Motor neuron (in vitro differentiated cells): ENCODE measurements around the gene ATP5F1A. TPM values are rescaled to one million over a fixed set of nuclear protein-coding genes. Genes with fewer than 3 reads are reported as not detected.
"Not testable (repeated sequence)": the region's sequence is repeated elsewhere in the genome, so short reads cannot be mapped to it uniquely, and the experiment has no call there.

Source experiments
- ATAC-seq, 8 experiments: fragments of 200-7000 bp; cut with Tn5 transposase; replicated peaks in 6 of 8; 2 replicates each; pipeline ENCODE4 v1.8.0; 2021; ENCODE audit warnings: mild to moderate bottlenecking in 8 of 8, moderate library complexity in 8 of 8
- H3K27ac ChIP-seq, 2 donors: fragments of 250-450 bp; sonication (Bioruptor Pico); 2 replicates each; pipeline ENCODE4 v1.9.0; 2021; ENCODE audit warnings: antibody characterized with exemption in 2 of 2, mild to moderate bottlenecking in 2 of 2, moderate library complexity in 1 of 2
- H3K4me1 ChIP-seq, 2 donors: fragments of 250-450 bp; sonication (Bioruptor Pico); replicated peaks in 1 of 2; 2 replicates each; pipeline ENCODE4 v1.6.1; 2021; ENCODE audit warnings: antibody characterized with exemption in 2 of 2, mild to moderate bottlenecking in 2 of 2, moderate library complexity in 1 of 2
- H3K4me3 ChIP-seq, 5 donors: fragments of 250-450 bp; sonication (Bioruptor Pico); 2 replicates each; pipeline ENCODE4 v1.9.0; 2021; ENCODE audit warnings: antibody characterized with exemption in 5 of 5, mild to moderate bottlenecking in 5 of 5, moderate library complexity in 4 of 5
- WGBS, 10 experiments: fragments of 450-650 bp; shearing (Covaris generic); methylation state at CpG; one replicate each; pipeline ENCODE4 v1.0.0; 2022; 5-methylcytosine and 5-hydroxymethylcytosine counted together
- in situ Hi-C, 9 experiments: fragments of 400-800 bp; cut with MboI; loops; one replicate each; pipeline ENCODE4 v1.15.0; 2021; ENCODE audit warnings: low sequenced_read_pairs in 9 of 9, low pct_unique_long_range_greater_than_20kb in 2 of 9; ENCODE audit not compliant: unreplicated experiment in 9 of 9
- total RNA-seq, 8 experiments: library from RNA; unstranded; fragments of 300-600 nt; gene quantifications; 2 replicates each; pipeline versions ENCODE4 v1.2.3 to v1.2.4, GENCODE V29; 2022

The ATP5F1A gene
- 100 to 1,000 TPM; 396 to 592 (median 541) TPM for total RNA-seq

DNA sequence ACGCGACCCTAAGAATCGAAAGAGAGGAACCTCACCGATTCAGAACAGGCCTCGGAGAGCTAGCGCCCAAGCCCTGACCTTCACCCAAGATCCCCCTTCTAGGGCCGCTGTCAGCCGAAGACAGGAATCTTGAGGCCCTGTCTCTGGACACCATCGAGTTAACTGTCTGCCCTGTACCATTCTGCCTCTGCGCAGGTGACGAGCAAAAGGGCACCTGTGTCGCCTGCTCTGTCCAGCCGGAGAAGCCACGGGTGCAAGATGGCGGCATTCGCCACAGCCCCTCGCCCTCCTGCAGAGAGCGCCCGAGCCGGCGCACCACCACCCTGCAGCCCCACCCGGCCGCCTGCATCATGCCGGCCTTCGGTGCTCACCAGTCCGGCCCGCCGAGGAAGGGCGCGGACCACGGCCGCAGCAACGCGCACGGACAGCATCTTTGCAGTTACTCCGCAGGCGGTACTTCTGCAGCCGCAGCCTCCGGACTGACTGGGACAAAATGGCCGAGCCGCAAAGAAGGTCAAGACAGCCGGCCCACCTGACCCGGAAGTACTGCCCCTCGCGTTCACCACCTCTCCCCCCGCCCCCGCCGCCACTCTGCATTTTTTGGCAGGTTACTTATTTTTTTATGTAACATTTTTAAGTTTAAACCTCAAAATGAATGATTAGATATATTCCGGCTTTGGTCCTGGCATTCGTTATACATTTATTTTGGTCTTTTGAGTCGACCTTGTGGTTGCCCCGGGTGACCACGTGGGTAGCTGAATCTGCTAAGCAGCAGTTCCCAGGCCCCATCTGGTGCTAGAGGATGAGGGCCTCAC, at the start of gene ATP5F1A:
ATP5F1A (minus strand) TSS at position 496 of the 815 bp plus-strand sequence; CDS start at position 431, 65 bp downstream.
- WGBS, 10 experiments = 0 to 3% (median 1%) methylated on average over 4 to 24 of the region's 53 CpGs; no CpG with 5 or more reads in 5 of the 10 experiments
- peaks cover 12% of the 10 kb centered on the region in 2 donors for H3K4me1 ChIP-seq
- H3K4me3 ChIP-seq = peak within 1 kb of the TSS; percentile 92 to 100 (median 97)
- in situ Hi-C loops = no loop called here
- H3K27ac ChIP-seq = peak within 1 kb of the TSS; percentile 96 to 99
- ATAC-seq = peak; percentile 86 to 96 (median 92)

DNA sequence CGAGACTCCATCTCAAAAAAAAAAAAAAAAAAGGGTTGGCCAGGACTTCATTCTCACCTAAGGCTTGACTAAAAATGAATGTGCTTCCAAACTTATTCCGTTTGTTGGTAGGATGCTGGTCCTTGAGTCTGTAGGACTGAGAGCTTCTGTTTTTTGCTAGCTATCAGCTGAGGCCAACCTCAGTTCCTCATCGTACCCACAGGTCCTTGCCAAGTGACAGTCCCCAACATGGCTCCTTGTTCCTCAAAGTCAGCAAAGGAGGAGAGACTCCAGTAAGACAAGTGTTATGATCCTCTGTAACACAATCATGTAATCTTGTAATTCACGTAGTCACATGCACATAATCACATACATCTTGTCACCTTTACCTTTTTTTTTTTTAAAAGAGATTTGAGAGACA, 43.1 kb upstream of the ATP5F1A start:
- Histone ChIP-seq H3K4me1 (no peaks in the 10 kb centered on the region), H3K4me3 (no peak overlapping the region), H3K27ac (no peak overlapping the region)
- in situ Hi-C loops = loop anchor here in 2 of 9 experiments (10.0 to 25.0 kb wide), 2 partner anchors 514 to 521 kb away; partner anchors contain the start of gene LOXHD1 (in 2 of the 2)
- WGBS, 10 experiments = 70 to 100% (median 97%) methylated on average over 1 to 3 of the region's 4 CpGs; no CpG with 5 or more reads in 2 of the 10 experiments
- ATAC-seq = no peak

- H3K4me1 ChIP-seq = no peaks in the 10 kb centered on the region
- in situ Hi-C loops = loop anchor here in 2 of 9 experiments (10.0 to 25.0 kb wide), 2 partner anchors 515 to 522 kb away; partner anchors contain the start of gene LOXHD1 (in 2 of the 2)
- no peak overlapping the region for H3K4me3 ChIP-seq
- WGBS, 10 experiments = 83 to 100% (median 91%) methylated on average over 2 to 4 of the region's 4 CpGs
- no peak overlapping the region for H3K27ac ChIP-seq
- ATAC-seq = no peak
These were observed 42.1 kb upstream of the ATP5F1A start for GRCh38 chr18:46140173-46140572.

DNA sequence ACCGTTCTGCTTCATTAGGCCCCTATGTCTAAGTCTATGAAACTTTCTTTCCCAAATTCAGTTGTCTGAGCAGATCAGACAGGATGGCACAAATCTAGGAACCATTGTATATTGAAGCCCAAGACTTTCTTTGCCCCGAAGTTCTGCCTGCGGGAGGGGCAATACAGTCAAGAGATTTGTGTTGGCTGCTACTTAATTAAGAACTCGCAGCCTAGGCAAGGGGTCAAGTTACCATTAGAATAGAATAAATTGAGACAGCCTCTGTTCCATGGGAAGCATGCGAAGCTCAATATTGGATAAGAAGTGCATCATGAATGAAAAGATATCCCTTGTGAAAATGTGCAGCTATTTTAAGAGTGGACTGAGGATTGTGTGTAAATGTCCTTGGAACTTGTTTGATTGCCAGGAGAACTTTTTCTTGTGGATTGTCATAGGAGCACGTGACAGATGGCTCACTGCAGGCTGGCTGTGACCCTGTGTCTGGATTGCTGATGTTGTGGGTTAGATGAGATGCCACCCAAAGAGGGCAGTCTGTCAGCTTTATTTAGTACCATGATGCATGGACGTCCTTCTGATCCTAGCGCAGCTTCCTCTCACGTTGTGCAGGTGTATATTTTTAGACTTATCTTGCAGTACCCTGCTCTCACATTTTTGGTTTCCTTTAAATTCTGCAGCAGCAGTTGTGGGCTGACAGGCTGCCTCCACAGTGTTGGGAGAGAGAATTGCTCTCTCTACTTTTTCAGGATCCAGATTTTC, 37.0 kb upstream of the ATP5F1A start:
- in situ Hi-C loops = loop anchor here in 1 of 9 experiments (25.0 kb wide), 1 partner anchor 527 kb away; the partner anchor contains the start of gene LOXHD1
- Histone ChIP-seq H3K27ac (no peak overlapping the region), H3K4me3 (no peak overlapping the region), H3K4me1 (no peaks in the 10 kb centered on the region)
- peak in 2 of 8 experiments; percentile 54 to 56 for ATAC-seq
- 36 to 83% (median 57%) methylated on average over 1 to 8 of the region's 9 CpGs; no CpG with 5 or more reads in 1 of the 10 experiments for WGBS, 10 experiments

DNA sequence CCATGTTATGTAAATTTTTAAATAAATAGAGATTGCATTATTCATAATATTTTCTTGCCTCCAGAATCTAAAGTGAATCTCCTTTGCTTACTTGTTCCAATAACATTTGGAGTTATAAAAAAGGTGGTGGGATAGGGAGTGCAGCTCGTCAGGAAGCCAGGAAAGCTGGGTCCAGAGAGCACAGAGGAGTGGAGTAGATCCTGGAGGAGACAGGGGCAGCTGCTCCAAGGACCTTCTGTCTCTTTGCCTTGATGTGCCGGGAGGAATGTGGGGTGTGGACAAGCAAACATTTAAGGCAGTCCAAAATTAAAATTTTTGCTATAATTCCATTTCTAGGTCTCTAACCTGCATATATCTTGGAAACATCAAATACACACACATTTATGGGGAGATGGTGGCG, 35.4 kb upstream of the ATP5F1A start:
- in situ Hi-C loops = loop anchor here in 1 of 9 experiments (25.0 kb wide), 1 partner anchor 529 kb away; the partner anchor contains the start of gene LOXHD1
- H3K4me3 ChIP-seq = no peak overlapping the region
- no peak overlapping the region for H3K27ac ChIP-seq
- 34 to 100% (median 91%) methylated on average over 1 to 3 of the region's 3 CpGs; no CpG with 5 or more reads in 4 of the 10 experiments for WGBS, 10 experiments
- H3K4me1 ChIP-seq = no peaks in the 10 kb centered on the region
- peak in 1 of 8 experiments; percentile 48 for ATAC-seq

DNA sequence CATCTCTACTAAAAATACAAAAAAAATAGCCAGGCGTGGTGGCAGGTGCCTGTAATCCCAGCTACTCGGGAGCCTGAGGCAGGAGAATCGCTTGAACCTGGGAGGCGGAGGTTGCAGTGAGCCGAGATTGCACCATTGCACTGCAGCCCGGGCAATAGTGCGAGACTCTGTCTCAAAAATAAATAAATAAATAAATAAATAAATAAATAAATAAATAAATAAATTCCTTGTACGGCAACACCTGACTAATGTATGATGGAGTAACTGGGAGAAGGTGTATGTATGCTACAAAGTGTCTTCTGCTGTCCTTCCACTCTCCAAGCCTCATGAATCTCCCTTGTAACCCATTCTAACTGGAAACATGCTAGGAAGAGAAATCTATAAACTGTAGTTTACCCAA, 32.5 kb upstream of the ATP5F1A start:
- in situ Hi-C loops = loop anchor here in 1 of 9 experiments (25.0 kb wide), 1 partner anchor 532 kb away; the partner anchor contains the start of gene LOXHD1
- H3K27ac ChIP-seq, ATAC-seq, H3K4me1 ChIP-seq, H3K4me3 ChIP-seq: not testable (repeated sequence)
- WGBS, 10 experiments = 93 to 100% (median 100%) methylated on average over 1 to 4 of the region's 8 CpGs; no CpG with 5 or more reads in 3 of the 10 experiments

DNA sequence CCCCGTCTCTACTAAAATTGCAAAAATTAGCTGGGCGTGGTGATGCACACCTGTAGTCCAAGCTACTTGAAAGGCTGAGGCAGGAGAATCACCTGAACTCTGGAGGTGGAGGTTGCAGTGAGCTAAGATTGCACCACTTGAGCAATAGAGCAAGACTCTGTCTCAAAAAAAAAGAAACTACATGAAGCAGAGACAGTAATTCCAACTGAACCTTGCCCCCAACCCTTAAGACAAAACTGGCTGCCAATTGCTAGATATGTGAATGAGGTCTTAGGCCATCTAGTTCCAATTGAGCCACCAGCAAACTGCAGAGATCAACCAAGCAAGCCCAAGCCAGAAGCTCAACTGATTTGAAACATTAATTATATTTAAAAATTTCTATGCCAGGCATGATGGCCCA, 32.0 kb upstream of the ATP5F1A start:
- no peak for ATAC-seq
- WGBS, 10 experiments = 80 to 100% (median 95%) methylated on average over 1 to 2 of the region's 2 CpGs; no CpG with 5 or more reads in 4 of the 10 experiments
- Histone ChIP-seq H3K27ac (no peak overlapping the region), H3K4me1 (no peaks in the 10 kb centered on the region), H3K4me3 (no peak overlapping the region)
- in situ Hi-C loops = loop anchor here in 1 of 9 experiments (25.0 kb wide), 1 partner anchor 532 kb away; the partner anchor contains the start of gene LOXHD1

DNA sequence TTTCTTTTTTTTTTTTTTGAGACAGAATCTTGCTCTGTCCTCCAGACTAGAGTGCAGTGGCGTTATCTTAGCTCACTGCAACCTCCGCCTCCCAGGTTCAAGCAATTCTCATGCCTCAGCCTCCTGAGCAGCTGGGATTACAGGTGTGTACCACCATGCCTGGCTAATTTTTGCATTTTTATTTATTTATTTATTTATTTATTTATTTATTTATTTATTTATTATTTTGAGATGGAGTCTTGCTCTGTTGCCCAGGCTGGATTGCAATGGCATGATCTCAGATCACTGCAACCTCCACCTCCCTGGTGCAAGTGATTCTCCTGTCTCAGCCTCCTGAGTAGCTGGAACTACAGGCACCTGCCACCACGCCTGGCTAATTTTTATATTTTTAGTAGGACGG, 28.5 kb upstream of the ATP5F1A start:
- not testable (repeated sequence) for H3K27ac ChIP-seq, ATAC-seq, H3K4me3 ChIP-seq, H3K4me1 ChIP-seq
- in situ Hi-C loops = loop anchor here in 1 of 9 experiments (25.0 kb wide), 1 partner anchor 536 kb away; the partner anchor contains the start of gene LOXHD1
- WGBS, 10 experiments = 80 to 100% (median 94%) methylated on average over 1 to 4 of the region's 4 CpGs; no CpG with 5 or more reads in 1 of the 10 experiments

DNA sequence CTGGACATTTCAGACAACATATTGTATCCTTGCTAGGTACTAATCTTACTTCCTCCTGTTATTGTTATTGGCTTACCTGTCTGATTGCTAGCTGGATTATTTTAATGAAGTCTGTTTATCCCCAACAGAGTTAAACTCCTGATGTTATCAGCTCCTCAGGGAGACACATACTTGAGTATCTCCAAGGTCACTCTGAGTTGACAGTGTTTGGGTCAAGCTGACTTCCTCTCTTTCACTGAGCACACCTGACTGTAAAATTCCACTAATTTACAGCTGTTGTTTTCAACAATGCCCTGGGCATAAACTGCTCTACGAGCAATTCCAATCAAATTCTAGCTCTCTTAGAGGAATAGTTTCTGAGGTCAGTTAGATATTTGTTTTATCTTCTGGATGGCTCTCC, 15.7 kb upstream of the ATP5F1A start:
- Histone ChIP-seq H3K4me1 (no peaks in the 10 kb centered on the region), H3K27ac (no peak overlapping the region), H3K4me3 (no peak overlapping the region)
- in situ Hi-C loops = no loop called here
- ATAC-seq = no peak
- WGBS, 10 experiments = 100% methylated on average over 1 of the region's 1 CpG; no CpG with 5 or more reads in 5 of the 10 experiments

DNA sequence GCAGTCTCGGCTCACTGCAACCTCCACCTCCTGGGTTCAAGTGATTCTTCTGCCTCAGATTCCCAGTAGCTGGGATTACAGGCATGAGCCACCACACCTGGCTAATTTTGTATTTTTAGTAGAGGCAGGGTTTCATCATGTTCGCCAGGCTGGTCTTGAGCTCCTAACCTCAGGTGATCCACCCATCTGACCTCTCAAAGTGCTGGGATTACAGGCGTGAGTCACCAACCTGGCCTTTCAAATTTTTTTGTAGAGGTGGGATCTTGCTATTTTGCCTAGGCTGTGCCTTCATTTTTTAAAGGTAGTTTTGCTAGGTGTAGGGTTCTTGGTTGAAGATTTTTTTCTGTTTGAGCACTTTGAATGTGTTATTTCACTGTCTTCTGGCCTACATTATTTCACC, 12.3 kb upstream of the ATP5F1A start:
- 80 to 100% (median 100%) methylated on average over 1 to 3 of the region's 3 CpGs; no CpG with 5 or more reads in 2 of the 10 experiments for WGBS, 10 experiments
- no peak overlapping the region for H3K27ac ChIP-seq
- no peak overlapping the region for H3K4me3 ChIP-seq
- no peaks in the 10 kb centered on the region for H3K4me1 ChIP-seq
- ATAC-seq = no peak
- in situ Hi-C loops = no loop called here

DNA sequence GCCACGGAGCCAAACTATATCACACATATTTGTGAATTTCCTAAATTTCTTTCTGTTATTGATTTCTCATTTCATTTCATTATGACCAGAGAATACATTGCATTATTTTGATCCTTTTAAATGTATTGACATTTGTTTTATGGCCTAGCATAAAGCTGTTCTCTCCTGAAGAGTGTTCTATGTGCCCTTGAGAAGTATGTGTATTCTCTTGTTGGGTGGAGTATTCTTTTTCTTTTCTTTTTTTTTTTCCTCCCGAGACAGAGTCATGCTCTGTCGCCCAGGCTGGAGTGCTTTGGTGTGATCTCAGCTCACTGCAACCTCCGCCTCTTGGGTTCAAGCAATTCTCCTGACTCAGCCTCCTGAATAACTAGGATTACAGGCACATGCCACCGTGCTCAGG, 11.3 kb upstream of the ATP5F1A start:
- in situ Hi-C loops = no loop called here
- Histone ChIP-seq H3K4me1 (no peaks in the 10 kb centered on the region), H3K27ac (no peak overlapping the region), H3K4me3 (no peak overlapping the region)
- no peak for ATAC-seq
- 71 to 100% (median 100%) methylated on average over 1 to 4 of the region's 5 CpGs; no CpG with 5 or more reads in 2 of the 10 experiments for WGBS, 10 experiments

- in situ Hi-C loops = no loop called here
- H3K27ac ChIP-seq = peak within 1 kb of the TSS; percentile 6 to 32
- WGBS, 10 experiments = 0 to 5% (median 1%) methylated on average over 3 to 26 of the region's 57 CpGs; no CpG with 5 or more reads in 2 of the 10 experiments
- peaks cover 0 to 3% of the 10 kb centered on the region in 2 donors for H3K4me1 ChIP-seq
- peak; percentile 96 to 99 (median 98) for ATAC-seq
- H3K4me3 ChIP-seq = peak within 1 kb of the TSS; percentile 59 to 80 (median 74)
These were observed 6.2 kb upstream of the ATP5F1A start, which contains the start of gene HAUS1 for GRCh38 chr18:46104128-46104911. Gene HAUS1 (plus strand): TSS chr18:46104385. CDS start chr18:46104412, 27 bp downstream.
